Parathyroid adenoma (tissue), 2 donors: ENCODE data around the gene CYP27A1.

ENCODE experiments used
- H2AFZ ChIP-seq: fragments of 300-600 bp; sonication (generic); one replicate; pipeline ENCODE4 v1.7.0; 2017; ENCODE audit warnings: antibody characterized with exemption, mild to moderate bottlenecking
- H3K27ac ChIP-seq: fragments of 300-600 bp; sonication (generic); one replicate; pipeline ENCODE4 v1.7.0; 2017
- H3K27me3 ChIP-seq: fragments of 300-600 bp; sonication (generic); one replicate; pipeline ENCODE4 v1.7.0; 2017; ENCODE audit warnings: low read length; ENCODE audit not compliant: control insufficient read depth, insufficient read depth
- H3K36me3 ChIP-seq: fragments of 300-600 bp; sonication (generic); one replicate; pipeline ENCODE4 v1.7.0; 2017; ENCODE audit warnings: low read length; ENCODE audit not compliant: control insufficient read depth, insufficient read depth
- H3K4me1 ChIP-seq: fragments of 300-600 bp; sonication (generic); one replicate; pipeline ENCODE4 v1.7.0; 2017; ENCODE audit warnings: control low read depth
- H3K4me2 ChIP-seq: fragments of 300-600 bp; sonication (generic); one replicate; pipeline ENCODE4 v1.7.0; 2017; ENCODE audit warnings: low read length
- H3K4me3 ChIP-seq: fragments of 300-600 bp; sonication (generic); one replicate; pipeline ENCODE4 v1.7.0; 2017; ENCODE audit warnings: low read depth, low read length
- H3K79me2 ChIP-seq: fragments of 300-600 bp; sonication (generic); one replicate; pipeline ENCODE4 v1.7.0; 2017; ENCODE audit warnings: control low read depth
- H3K9ac ChIP-seq: fragments of 300-600 bp; sonication (generic); one replicate; pipeline ENCODE4 v1.7.0; 2017; ENCODE audit warnings: mild to moderate bottlenecking
- H3K9me3 ChIP-seq: fragments of 300-600 bp; sonication (generic); one replicate; pipeline ENCODE4 v1.7.0; 2017; ENCODE audit warnings: low read length; ENCODE audit not compliant: control insufficient read depth
- CTCF ChIP-seq: fragments of 300-600 bp; sonication (generic); IDR thresholded peaks from one replicate; pipeline ENCODE4 v1.7.0; 2017; ENCODE audit warnings: antibody characterized with exemption, mild to moderate bottlenecking
- donor health status: primary hyperparathyroidism.

The CYP27A1 gene

GRCh38 chr2:218823196-218823855, 41.4 kb downstream of the CYP27A1 start:
- no peak for TF ChIP-seq CTCF
- Histone ChIP-seq H3K27me3 (no peaks in the 10 kb centered on the region), H3K79me2 (no peaks in the 10 kb centered on the region), H3K36me3 (no peaks in the 10 kb centered on the region), H3K9ac (no peak overlapping the region), H2AFZ (no peak overlapping the region), H3K4me1 (no peaks in the 10 kb centered on the region), H3K4me2 (no peak overlapping the region), H3K9me3 (no peaks in the 10 kb centered on the region), H3K4me3 (no peak overlapping the region), H3K27ac (no peak overlapping the region)

- no peak overlapping the region for H2AFZ ChIP-seq
- H3K4me3 ChIP-seq: no peak overlapping the region
- H3K27me3 ChIP-seq: no peaks in the 10 kb centered on the region
- H3K9ac ChIP-seq: no peak overlapping the region
- H3K9me3 ChIP-seq: no peaks in the 10 kb centered on the region
- no peak overlapping the region for H3K4me2 ChIP-seq
- no peak overlapping the region for H3K27ac ChIP-seq
- TF ChIP-seq CTCF: no peak
- no peaks in the 10 kb centered on the region for H3K4me1 ChIP-seq
- no peaks in the 10 kb centered on the region for H3K79me2 ChIP-seq
- no peaks in the 10 kb centered on the region for H3K36me3 ChIP-seq
Measured at GRCh38 chr2:218824004-218824403, 42.1 kb downstream of the CYP27A1 start.

- Histone ChIP-seq H3K4me2 (no peak overlapping the region), H3K4me1 (no peaks in the 10 kb centered on the region), H3K9ac (no peak overlapping the region), H3K9me3 (no peaks in the 10 kb centered on the region), H2AFZ (no peak overlapping the region), H3K36me3 (no peaks in the 10 kb centered on the region), H3K4me3 (no peak overlapping the region), H3K27ac (no peak overlapping the region), H3K27me3 (no peaks in the 10 kb centered on the region), H3K79me2 (no peaks in the 10 kb centered on the region)
- no peak for TF ChIP-seq CTCF
Measured at GRCh38 chr2:218826791-218827190, 44.8 kb downstream of the CYP27A1 start.

- Histone ChIP-seq H3K4me2 (no peak overlapping the region), H3K79me2 (no peaks in the 10 kb centered on the region), H3K27me3 (no peaks in the 10 kb centered on the region), H3K4me1 (no peaks in the 10 kb centered on the region), H3K4me3 (no peak overlapping the region), H3K27ac (no peak overlapping the region), H3K9ac (no peak overlapping the region), H3K9me3 (no peaks in the 10 kb centered on the region), H3K36me3 (no peaks in the 10 kb centered on the region), H2AFZ (no peak overlapping the region)
- TF ChIP-seq CTCF: no peak
Measured at GRCh38 chr2:218827701-218828476, 45.9 kb downstream of the CYP27A1 start.

- Histone ChIP-seq H3K79me2 (no peaks in the 10 kb centered on the region), H3K27ac (no peak overlapping the region), H3K9me3 (no peaks in the 10 kb centered on the region), H3K27me3 (no peaks in the 10 kb centered on the region), H3K4me1 (no peaks in the 10 kb centered on the region), H3K9ac (no peak overlapping the region), H3K4me2 (no peak overlapping the region), H3K36me3 (no peaks in the 10 kb centered on the region), H3K4me3 (no peak overlapping the region), H2AFZ (no peak overlapping the region)
- TF ChIP-seq CTCF: no peak
Measured at GRCh38 chr2:218828477-218828778, 46.5 kb downstream of the CYP27A1 start.
